IMR-90 (cell line): ENCODE data around the gene GPC5. TPM values are rescaled to one million over a fixed set of nuclear protein-coding genes. Genes with fewer than 3 reads are reported as not detected.

Experiments
- ATAC-seq: fragments of 200-7000 bp; cut with Tn5 transposase; 2 replicates; pipeline ENCODE4 v1.9.1; 2020; ENCODE audit warnings: low read depth, mild to moderate bottlenecking, moderate library complexity
- BruUV-seq: library from RNA; stranded (reverse); fragments of 400-500 nt; replicated peaks from 2 replicates; lab custom pipeline; 2021; lab: Mats Ljungman, UMichigan
- CTCF ChIA-PET: fragments of 300-600 bp; formaldehyde crosslinking; extraction: SDS; loops from one replicate; lab custom pipeline; 2021; ENCODE audit warnings: antibody characterized with exemption; lab: Yijun Ruan, JAX
- POLR2A ChIA-PET: fragments of 300-600 bp; sonication (Branson Sonifier 250); formaldehyde crosslinking; loops from one replicate; lab custom pipeline; 2022; ENCODE audit warnings: antibody characterized with exemption; ENCODE audit not compliant: unreplicated experiment; lab: Charles Lee
- DNase-seq: peaks from one replicate; pipeline ENCODE4 v3.0.0; 2013
- H2AFZ ChIP-seq: replicated peaks from 2 replicates; pipeline ENCODE3; 2013; ENCODE audit warnings: low read length, mild to moderate bottlenecking; ENCODE audit not compliant: poor library complexity
- H2AK5ac ChIP-seq: 2 replicates; pipeline ENCODE4 v1.6.1; 2013; ENCODE audit warnings: low read depth, low read length, inconsistent platforms
- H2AK9ac ChIP-seq: replicated peaks from 2 replicates; pipeline ENCODE3; 2013; ENCODE audit warnings: mild to moderate bottlenecking, low read depth, low read length, moderate library complexity; ENCODE audit not compliant: poor library complexity
- H2BK120ac ChIP-seq: 2 replicates; pipeline ENCODE4 v1.6.1; 2013; ENCODE audit warnings: low read depth, low read length, inconsistent platforms
- H2BK15ac ChIP-seq: 3 replicates; pipeline ENCODE4 v1.6.1; 2013; ENCODE audit warnings: low read depth, low read length, inconsistent platforms
- H2BK20ac ChIP-seq: 2 replicates; pipeline ENCODE4 v1.6.1; 2013; ENCODE audit warnings: low read depth, mild to moderate bottlenecking, inconsistent platforms, low read length, moderate library complexity
- H2BK5ac ChIP-seq: 2 replicates; pipeline ENCODE4 v1.6.1; 2013; ENCODE audit warnings: mild to moderate bottlenecking, low read depth, low read length, inconsistent platforms; ENCODE audit not compliant: poor library complexity, severe bottlenecking
- H3K14ac ChIP-seq: replicated peaks from 2 replicates; pipeline ENCODE4 v1.6.1; 2013; ENCODE audit warnings: low read depth, low read length, inconsistent platforms
- H3K18ac ChIP-seq: 2 replicates; pipeline ENCODE4 v1.6.1; 2013; ENCODE audit warnings: low read depth, low read length, control low read depth
- H3K23ac ChIP-seq: 2 replicates; pipeline ENCODE4 v1.6.1; 2013; ENCODE audit warnings: low read depth, low read length, inconsistent platforms
- H3K27ac ChIP-seq: 2 replicates; pipeline ENCODE4 v1.5.1; 2013; ENCODE audit warnings: mild to moderate bottlenecking, control low read depth, low read length; ENCODE audit not compliant: insufficient read depth
- H3K27me3 ChIP-seq: 2 replicates; pipeline ENCODE4 v1.6.1; 2013; ENCODE audit warnings: low read length; ENCODE audit not compliant: control insufficient read depth, insufficient read depth
- H3K36me3 ChIP-seq: 2 replicates; pipeline ENCODE4 v1.6.1; 2013; ENCODE audit warnings: low read length, mixed read lengths; ENCODE audit not compliant: control insufficient read depth, insufficient read depth
- H3K4ac ChIP-seq: 2 replicates; pipeline ENCODE4 v1.6.1; 2013; ENCODE audit warnings: low read depth, low read length, inconsistent platforms
- H3K4me1 ChIP-seq: 2 replicates; pipeline ENCODE4 v1.6.1; 2013; ENCODE audit warnings: low read length, mixed read lengths; ENCODE audit not compliant: control insufficient read depth, insufficient read depth
- H3K4me2 ChIP-seq: 2 replicates; pipeline ENCODE4 v1.6.1; 2013; ENCODE audit warnings: low read depth, mild to moderate bottlenecking, control low read depth, low read length, moderate library complexity
- H3K4me3 ChIP-seq: 2 replicates; pipeline ENCODE4 v1.5.1; 2013; ENCODE audit warnings: low read depth, mild to moderate bottlenecking, control low read depth, low read length, moderate library complexity; ENCODE audit not compliant: insufficient read depth
- H3K56ac ChIP-seq: 2 replicates; pipeline ENCODE4 v1.6.1; 2013; ENCODE audit warnings: low read length, inconsistent platforms; ENCODE audit not compliant: insufficient read depth; ENCODE audit errors: extremely low read depth
- H3K79me1 ChIP-seq, 2 experiments: 2 replicates each; pipeline ENCODE4 v1.6.1; 2013; ENCODE audit warnings: low read length in 2 of 2, inconsistent platforms in 1 of 2, low read depth in 1 of 2
- H3K9ac ChIP-seq: 2 replicates; pipeline ENCODE4 v1.6.1; 2013; ENCODE audit warnings: low read depth, low read length, control low read depth
- H3K9me1 ChIP-seq: 2 replicates; pipeline ENCODE4 v1.6.1; 2013; ENCODE audit warnings: low read length, inconsistent platforms; ENCODE audit not compliant: insufficient read depth
- H3K9me3 ChIP-seq: 2 replicates; pipeline ENCODE4 v1.6.1; 2013; ENCODE audit warnings: low read length; ENCODE audit not compliant: control insufficient read depth, insufficient read depth
- H4K20me1 ChIP-seq: 2 replicates; pipeline ENCODE4 v1.6.1; 2013; ENCODE audit warnings: low read length, inconsistent platforms; ENCODE audit not compliant: insufficient read depth
- H4K5ac ChIP-seq: 2 replicates; pipeline ENCODE4 v1.6.1; 2013; ENCODE audit warnings: mild to moderate bottlenecking, low read depth, low read length, control low read depth
- H4K8ac ChIP-seq, 2 experiments: 2 replicates each; pipeline ENCODE4 v1.6.1; 2013; ENCODE audit warnings: low read depth in 2 of 2, low read length in 2 of 2, control low read depth in 1 of 2, inconsistent platforms in 1 of 2
- H4K91ac ChIP-seq: 2 replicates; pipeline ENCODE4 v1.6.1; 2013; ENCODE audit warnings: low read depth, low read length, inconsistent platforms; ENCODE audit not compliant: insufficient read depth
- CHD1 ChIP-seq: IDR thresholded peaks from 2 replicates; pipeline ENCODE4 v1.6.1; 2012; ENCODE audit warnings: low read depth, low read length, improper control_type of control experiment
- CTCF ChIP-seq: conservative IDR thresholded peaks from 2 replicates; pipeline ENCODE4 v1.5.1; 2012; ENCODE audit warnings: mild to moderate bottlenecking, low read depth, low read length, improper control_type of control experiment
- MAFK ChIP-seq: IDR thresholded peaks from 2 replicates; pipeline ENCODE4 v1.6.1; 2012; ENCODE audit warnings: low read depth, low read length, improper control_type of control experiment
- MAZ ChIP-seq: IDR thresholded peaks from 2 replicates; pipeline ENCODE4 v1.6.1; 2012; ENCODE audit warnings: low read depth, mild to moderate bottlenecking, low read length, improper control_type of control experiment, moderate library complexity, borderline replicate concordance
- MXI1 ChIP-seq: IDR thresholded peaks from 2 replicates; pipeline ENCODE4 v1.6.1; 2012; ENCODE audit warnings: low read depth, mild to moderate bottlenecking, low read length, moderate library complexity, borderline replicate concordance
- POLR2A ChIP-seq: IDR thresholded peaks from 2 replicates; pipeline ENCODE4 v1.6.1; 2012; ENCODE audit warnings: mild to moderate bottlenecking, low read depth, low read length
- RCOR1 ChIP-seq: IDR thresholded peaks from 2 replicates; pipeline ENCODE4 v1.6.1; 2012; ENCODE audit warnings: mild to moderate bottlenecking, low read length, improper control_type of control experiment; ENCODE audit not compliant: insufficient replicate concordance
- SMC3 ChIP-seq: fragments of 150-350 bp; IDR thresholded peaks from 2 replicates; pipeline ENCODE4 v1.6.1; 2016; ENCODE audit warnings: low read depth, mild to moderate bottlenecking, antibody characterized with exemption, low read length, moderate library complexity
- USF2 ChIP-seq: fragments of 150-350 bp; IDR thresholded peaks from 2 replicates; pipeline ENCODE4 v1.6.1; 2017; ENCODE audit warnings: mild to moderate bottlenecking, antibody characterized with exemption, low read length, low read depth
- WGBS, 2 experiments: methylation state at CpG; one replicate each; pipeline versions ENCODE4 v1.1.5 to v1.1.7; 2013; ENCODE audit warnings: missing lambda C conversion rate in 2 of 2; ENCODE audit not compliant: insufficient read length in 1 of 2; ENCODE audit errors: extremely low coverage in 2 of 2; 5-methylcytosine and 5-hydroxymethylcytosine counted together
- dilution Hi-C: fragments of 300-500 bp; cut with HindIII; formaldehyde crosslinking; loops from one replicate; pipeline ENCODE4 v1.14.3; 2018; ENCODE audit warnings: low sequenced_read_pairs; ENCODE audit not compliant: unreplicated experiment
- in situ Hi-C: fragments of 300-500 bp; cut with MboI; formaldehyde crosslinking; loops from 3 replicates; pipeline ENCODE4 v1.14.3; 2019; ENCODE audit warnings: low sequenced_read_pairs, inconsistent platforms, mixed read lengths
- intact Hi-C: fragments of 100-400 bp; cut with micrococcal nuclease; formaldehyde crosslinking; loops from 2 replicates; pipeline ENCODE4 v1.10.0; 2022
- polyA plus RNA-seq, 3 experiments: library from polyadenylated mRNA; depleted of rRNA; stranded (reverse); fragments of >200 nt; gene quantifications; 2 replicates each; pipeline ENCODE4 v1.2.3, GENCODE V29; 2012; ENCODE audit warnings: low replicate concordance in 1 of 3
- total RNA-seq: library from RNA; depleted of rRNA; stranded (reverse); fragments of >200 nt; gene quantifications from 2 replicates; pipeline ENCODE4 v1.2.3, GENCODE V29; 2012

The GPC5 gene
- total and polyA plus RNA-seq, 2 of the 4 experiments (the other 2 are of a cell fraction) = 0.94 to 1.8 TPM

GRCh38 chr13:91729859-91730258 is 331.4 kb downstream of the GPC5 start:
- Histone ChIP-seq H4K91ac (no peak overlapping the region), H2BK20ac (no peak overlapping the region), H3K27ac (no peak overlapping the region), H3K36me3 (no peaks in the 10 kb centered on the region), H3K23ac (no peak overlapping the region), H3K14ac (no peak overlapping the region), H3K79me1 (no peaks in the 10 kb centered on the region), H3K9me1 (no peaks in the 10 kb centered on the region), H2AK5ac (no peak overlapping the region), H3K56ac (no peak overlapping the region), H3K27me3 (no peaks in the 10 kb centered on the region), H2BK5ac (no peak overlapping the region), H3K9ac (no peak overlapping the region), H2BK15ac (no peak overlapping the region), H3K4me3 (no peak overlapping the region), H2AK9ac (no peak overlapping the region), H3K18ac (no peak overlapping the region), H2AFZ (no peak overlapping the region), H3K4ac (no peak overlapping the region), H3K9me3 (no peaks in the 10 kb centered on the region), H3K4me1 (no peaks in the 10 kb centered on the region), H4K20me1 (no peaks in the 10 kb centered on the region), H3K4me2 (no peak overlapping the region), H4K5ac (no peak overlapping the region), H2BK120ac (no peak overlapping the region), H4K8ac (no peak overlapping the region)
- dilution Hi-C loops = no loop called here
- ChIA-PET POLR2A (no interaction called here), CTCF (no interaction called here)
- TF ChIP-seq USF2 = no peak
- TF ChIP-seq CHD1 = no peak
- TF ChIP-seq POLR2A = no peak
- no peak for TF ChIP-seq CTCF
- TF ChIP-seq MAZ = no peak
- no peak for TF ChIP-seq MXI1
- no peak for TF ChIP-seq RCOR1
- no peak for TF ChIP-seq MAFK
- no peak for TF ChIP-seq SMC3
- in situ Hi-C loops = no loop called here
- intact Hi-C loops = no loop called here
- ATAC-seq (no peak), DNase-seq (no peak)
- no CpG with 5 or more reads among the region's 1 CpG for WGBS, 2 experiments
- no TSS peak for BruUV-seq
